PFSK-1 (cell line): ENCODE results near the gene HSDL2.

ENCODE experiments used
- REST ChIP-seq, 2 experiments: IDR thresholded peaks; 2 replicates each; pipeline versions ENCODE4 v1.6.1 to v1.8.0; 2011 to 2012; ENCODE audit warnings: low read depth in 2 of 2, low read length in 2 of 2, control low read depth in 1 of 2, inconsistent platforms in 1 of 2, mild to moderate bottlenecking in 1 of 2, moderate library complexity in 1 of 2; ENCODE audit not compliant: insufficient read depth in 1 of 2
- TAF1 ChIP-seq: IDR thresholded peaks from 2 replicates; pipeline ENCODE4 v1.6.1; 2012; ENCODE audit warnings: low read length, control low read depth, borderline replicate concordance; ENCODE audit not compliant: insufficient read depth

- TF ChIP-seq REST (IDR thresholded peaks at IDR 0.05; ENCODE audit: insufficient read depth in 1 of 2, low read depth in 2 of 2, low read length in 2 of 2), result no peak
- no peak for TF ChIP-seq TAF1
Observed at GRCh38 chr9:112489039-112489546, 109.2 kb downstream of the HSDL2 start.
